NT2/D1 (cell line): ENCODE data around the gene MRPL37.

ENCODE experiments used
- YY1 ChIP-seq: IDR thresholded peaks from 2 replicates; pipeline ENCODE4 v1.6.1; 2011; ENCODE audit not compliant: insufficient read length, insufficient read depth
- ZNF274 ChIP-seq: IDR thresholded peaks from 2 replicates; pipeline ENCODE4 v1.6.1; 2011; ENCODE audit warnings: mild to moderate bottlenecking, low read depth, low read length

DNA sequence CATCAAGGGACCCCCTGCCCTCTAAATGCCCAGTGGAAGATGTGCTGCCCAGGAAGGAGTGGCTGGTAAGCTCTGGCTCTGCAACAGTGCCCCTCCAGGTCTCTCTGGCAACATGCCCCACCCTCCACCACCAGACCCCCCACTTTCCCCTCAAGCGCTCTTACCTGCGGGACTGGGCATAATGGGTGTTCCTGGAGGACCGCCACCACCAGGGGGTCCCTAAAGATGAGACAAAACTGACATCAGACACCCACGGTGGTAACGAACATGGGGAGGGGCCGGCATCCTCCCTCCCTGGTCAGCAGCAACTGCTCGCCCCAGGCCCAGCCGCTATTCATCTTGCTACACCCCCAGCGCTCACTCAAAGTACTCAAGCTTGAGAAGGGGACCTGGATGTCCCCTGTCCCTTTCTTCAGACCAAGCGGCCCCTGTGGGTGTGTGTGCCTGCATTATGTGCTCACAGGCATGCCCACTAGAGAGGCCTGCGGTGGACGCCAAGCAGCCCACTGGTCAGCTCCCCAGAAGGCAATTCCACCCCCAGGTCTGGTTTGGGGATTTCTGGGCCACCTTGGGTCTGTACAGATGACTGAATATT, 40.9 kb downstream of the MRPL37 start:
- TF ChIP-seq ZNF274 = no peak
- no peak for TF ChIP-seq YY1
